GM10266 (cell line): ENCODE results near the gene C9orf85.

Experiments used
- DNase-seq: peaks from one replicate; pipeline ENCODE4 v3.0.0; 2012; ENCODE audit errors: extremely low spot score
- CTCF ChIP-seq: IDR thresholded peaks from 2 replicates; pipeline ENCODE4 v1.5.1; 2012; ENCODE audit warnings: mild to moderate bottlenecking, low read depth; ENCODE audit not compliant: control insufficient read depth, insufficient read depth; ENCODE audit errors: missing control alignments

The C9orf85 gene

GRCh38 chr9:71968541-71969090, 57.2 kb downstream of the C9orf85 start:
- no peak for DNase-seq
- TF ChIP-seq CTCF: no peak

- no peak for DNase-seq
- TF ChIP-seq CTCF: peak; percentile 11
These were observed 64.4 kb downstream of the C9orf85 start for GRCh38 chr9:71975833-71976232.

- no peak for DNase-seq
- no peak for TF ChIP-seq CTCF
These were observed 65.6 kb downstream of the C9orf85 start for GRCh38 chr9:71977003-71977402.

- DNase-seq: no peak
- TF ChIP-seq CTCF: no peak
These were observed 69.1 kb downstream of the C9orf85 start for GRCh38 chr9:71980266-71981190.

GRCh38 chr9:71981944-71982343, 70.5 kb downstream of the C9orf85 start:
- no peak for TF ChIP-seq CTCF
- DNase-seq: no peak

GRCh38 chr9:71984403-71984802, 73.0 kb downstream of the C9orf85 start:
- TF ChIP-seq CTCF: no peak
- DNase-seq: no peak

GRCh38 chr9:71984831-71985281, 73.4 kb downstream of the C9orf85 start:
- TF ChIP-seq CTCF: no peak
- DNase-seq: no peak
